ENCODE results near the gene ALDOA.

Gene ALDOA

DNA sequence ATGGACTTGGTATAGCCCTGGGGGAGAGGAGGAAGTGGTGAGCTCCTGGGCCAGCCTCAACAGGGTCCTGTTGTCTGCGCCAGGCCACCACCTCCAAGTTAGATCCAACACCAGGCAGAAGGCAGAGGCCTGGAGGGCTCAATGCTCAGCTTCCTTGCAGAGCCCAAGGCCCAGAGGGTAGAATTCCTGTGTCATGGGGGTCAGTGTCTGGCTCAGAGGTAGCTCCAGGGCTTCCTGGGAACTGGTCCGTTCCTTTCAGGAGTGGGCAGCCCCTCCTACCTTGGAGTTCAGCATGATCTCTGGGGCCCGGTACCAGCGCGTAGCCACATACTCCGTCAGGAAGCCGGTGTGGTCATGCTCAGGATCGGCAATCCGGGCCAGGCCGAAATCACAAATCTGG lies 52.2 kb downstream of the ALDOA start:
- TF ChIP-seq, protein P1, sequence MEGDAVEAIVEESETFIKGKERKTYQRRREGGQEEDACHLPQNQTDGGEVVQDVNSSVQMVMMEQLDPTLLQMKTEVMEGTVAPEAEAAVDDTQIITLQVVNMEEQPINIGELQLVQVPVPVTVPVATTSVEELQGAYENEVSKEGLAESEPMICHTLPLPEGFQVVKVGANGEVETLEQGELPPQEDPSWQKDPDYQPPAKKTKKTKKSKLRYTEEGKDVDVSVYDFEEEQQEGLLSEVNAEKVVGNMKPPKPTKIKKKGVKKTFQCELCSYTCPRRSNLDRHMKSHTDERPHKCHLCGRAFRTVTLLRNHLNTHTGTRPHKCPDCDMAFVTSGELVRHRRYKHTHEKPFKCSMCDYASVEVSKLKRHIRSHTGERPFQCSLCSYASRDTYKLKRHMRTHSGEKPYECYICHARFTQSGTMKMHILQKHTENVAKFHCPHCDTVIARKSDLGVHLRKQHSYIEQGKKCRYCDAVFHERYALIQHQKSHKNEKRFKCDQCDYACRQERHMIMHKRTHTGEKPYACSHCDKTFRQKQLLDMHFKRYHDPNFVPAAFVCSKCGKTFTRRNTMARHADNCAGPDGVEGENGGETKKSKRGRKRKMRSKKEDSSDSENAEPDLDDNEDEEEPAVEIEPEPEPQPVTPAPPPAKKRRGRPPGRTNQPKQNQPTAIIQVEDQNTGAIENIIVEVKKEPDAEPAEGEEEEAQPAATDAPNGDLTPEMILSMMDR (conservative IDR thresholded peaks at IDR 0.05) = no peak
- no peak overlapping the region for H3K27ac ChIP-seq

DNA sequence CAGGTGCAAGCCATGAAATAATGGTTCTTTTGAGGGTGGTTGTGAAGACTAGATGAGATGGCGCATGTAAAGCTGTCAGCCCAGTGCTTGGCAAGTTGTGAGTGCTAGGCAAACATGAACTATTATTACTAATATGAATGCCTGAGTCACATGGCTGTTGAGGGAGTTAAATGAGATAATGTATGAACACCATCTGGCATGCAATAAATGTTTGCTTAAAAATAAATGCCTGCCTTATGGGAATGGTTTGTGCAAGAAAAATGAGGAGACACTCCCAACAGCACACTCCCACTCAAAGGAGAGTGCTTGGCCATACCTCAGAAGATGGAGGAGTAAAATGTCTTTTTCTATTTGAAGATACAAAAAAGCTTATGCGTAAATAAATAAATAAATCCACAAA lies 53.9 kb downstream of the ALDOA start:
- H3K27ac ChIP-seq = no peak overlapping the region
- TF ChIP-seq, protein P1 (conservative IDR thresholded peaks at IDR 0.05) = no peak
